Measurements from ENCODE around the gene GNRH2.
A peak's percentile ranks its signal among the peaks of the same experiment; 100 is the strongest.
"Not testable (repeated sequence)": the region's sequence is repeated elsewhere in the genome, so short reads cannot be mapped to it uniquely, and the experiment has no call there.

The GNRH2 gene

DNA sequence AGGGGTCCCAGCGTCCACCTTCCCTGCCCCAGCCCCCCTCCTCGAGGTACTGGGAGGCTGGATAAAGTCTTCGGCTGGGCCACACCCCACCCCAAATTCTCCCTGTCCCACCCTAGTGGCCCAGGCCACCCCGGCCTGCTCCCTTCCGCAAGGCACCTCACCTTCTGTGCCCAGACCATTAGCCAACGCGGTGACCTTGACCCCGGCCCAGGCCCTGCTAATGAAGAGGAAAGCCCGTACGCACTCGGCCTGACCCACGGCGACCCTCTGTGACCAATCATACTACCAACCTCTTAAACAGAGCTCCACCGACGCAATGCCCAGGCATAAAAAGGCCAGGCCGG is 27.8 kb downstream of the GNRH2 start:
- no peak overlapping the region for H2AK5ac ChIP-seq (ENCODE audit: low read length)
- H3K79me1 ChIP-seq (ENCODE audit: low read length), result no peaks in the 10 kb centered on the region
- H4K8ac ChIP-seq (ENCODE audit: low read depth, low read length), result no peak overlapping the region
- H4K12ac ChIP-seq (ENCODE audit: low read depth, low read length), result no peak overlapping the region
- no peak overlapping the region for H3K4me3 ChIP-seq (ENCODE audit: low read depth, low read length)
- no peak for DNase-seq
- WGBS (ENCODE audit: extremely low coverage, insufficient coverage, insufficient read length), result no CpG with 5 or more reads among the region's 16 CpGs
- H4K91ac ChIP-seq (ENCODE audit: low read depth, low read length), result no peak overlapping the region
- no peak overlapping the region for H3K4ac ChIP-seq (ENCODE audit: low read depth, low read length)
- H3K79me2 ChIP-seq (ENCODE audit: control insufficient read depth, insufficient read depth, low read length, poor library complexity), result no peaks in the 10 kb centered on the region
- H3K9me3 ChIP-seq (ENCODE audit: insufficient read depth, low read depth, low read length), result peaks cover 10% of the 10 kb centered on the region
- no peak overlapping the region for H3K14ac ChIP-seq (ENCODE audit: low read length)
- no peak overlapping the region for H2AFZ ChIP-seq (ENCODE audit: insufficient read depth, low read length, poor library complexity)
- H3K9ac ChIP-seq (ENCODE audit: low read length), result no peak overlapping the region
- H3K4me2 ChIP-seq (ENCODE audit: low read length), result no peak overlapping the region
- H3K18ac ChIP-seq (ENCODE audit: low read length), result no peak overlapping the region
- no peak overlapping the region for H2BK5ac ChIP-seq (ENCODE audit: low read depth, low read length, poor library complexity)
- peaks cover 19% of the 10 kb centered on the region for H3K27me3 ChIP-seq (ENCODE audit: insufficient read depth, low read length)
- no peak overlapping the region for H2BK120ac ChIP-seq (ENCODE audit: insufficient read depth, low read length, poor library complexity)
- no peak overlapping the region for H3K23ac ChIP-seq (ENCODE audit: low read length)
- H3K27ac ChIP-seq (ENCODE audit: low read depth, low read length), result no peak overlapping the region
- no peaks in the 10 kb centered on the region for H3K36me3 ChIP-seq (ENCODE audit: control insufficient read depth in 1 of 2, insufficient read depth in 2 of 2, low read length in 2 of 2)
- H2BK12ac ChIP-seq (ENCODE audit: low read length), result no peak overlapping the region
- H3K4me1 ChIP-seq (ENCODE audit: control insufficient read depth in 1 of 2, insufficient read depth in 2 of 2, low read length in 2 of 2), result peaks cover 0 to 3% of the 10 kb centered on the region in 2 experiments

GRCh38 chr20:3071610-3072529 is 28.4 kb downstream of the GNRH2 start, which contains the start of gene OXT:
TSS of gene OXT (plus strand) at chr20:3071620. CDS start at chr20:3071656, 36 bp downstream.
- H3K23ac ChIP-seq (ENCODE audit: low read length), result no peak within 1 kb of the TSS
- H3K14ac ChIP-seq (ENCODE audit: low read length), result no peak within 1 kb of the TSS
- no peaks in the 10 kb centered on the region for H3K79me2 ChIP-seq (ENCODE audit: control insufficient read depth, insufficient read depth, low read length, poor library complexity)
- peak within 1 kb of the TSS; percentile 21 for H3K4me3 ChIP-seq (ENCODE audit: low read depth, low read length)
- no peak for DNase-seq
- no CpG with 5 or more reads among the region's 95 CpGs for WGBS (ENCODE audit: extremely low coverage, insufficient coverage, insufficient read length)
- peak within 1 kb of the TSS; percentile 46 for H3K4me2 ChIP-seq (ENCODE audit: low read length)
- no peak within 1 kb of the TSS for H4K8ac ChIP-seq (ENCODE audit: low read depth, low read length)
- H3K27me3 ChIP-seq (ENCODE audit: insufficient read depth, low read length), result peaks cover 19% of the 10 kb centered on the region
- H4K12ac ChIP-seq (ENCODE audit: low read depth, low read length), result no peak within 1 kb of the TSS
- H2AK5ac ChIP-seq (ENCODE audit: low read length), result no peak within 1 kb of the TSS
- H2BK120ac ChIP-seq (ENCODE audit: insufficient read depth, low read length, poor library complexity), result no peak within 1 kb of the TSS
- H3K4me1 ChIP-seq (ENCODE audit: control insufficient read depth in 1 of 2, insufficient read depth in 2 of 2, low read length in 2 of 2), result peaks cover 0 to 3% of the 10 kb centered on the region in 2 experiments
- H2BK12ac ChIP-seq (ENCODE audit: low read length), result no peak within 1 kb of the TSS
- peaks cover 10% of the 10 kb centered on the region for H3K9me3 ChIP-seq (ENCODE audit: insufficient read depth, low read depth, low read length)
- H2AFZ ChIP-seq (ENCODE audit: insufficient read depth, low read length, poor library complexity), result peak within 1 kb of the TSS; percentile 28
- no peak within 1 kb of the TSS for H3K18ac ChIP-seq (ENCODE audit: low read length)
- no peak within 1 kb of the TSS for H3K4ac ChIP-seq (ENCODE audit: low read depth, low read length)
- no peak within 1 kb of the TSS for H3K9ac ChIP-seq (ENCODE audit: low read length)
- no peak within 1 kb of the TSS for H2BK5ac ChIP-seq (ENCODE audit: low read depth, low read length, poor library complexity)
- no peaks in the 10 kb centered on the region for H3K36me3 ChIP-seq (ENCODE audit: control insufficient read depth in 1 of 2, insufficient read depth in 2 of 2, low read length in 2 of 2)
- H3K79me1 ChIP-seq (ENCODE audit: low read length), result no peaks in the 10 kb centered on the region
- no peak within 1 kb of the TSS for H4K91ac ChIP-seq (ENCODE audit: low read depth, low read length)
- no peak within 1 kb of the TSS for H3K27ac ChIP-seq (ENCODE audit: low read depth, low read length)

- no peak overlapping the region for H3K14ac ChIP-seq (ENCODE audit: low read length)
- H3K4me1 ChIP-seq (ENCODE audit: control insufficient read depth in 1 of 2, insufficient read depth in 2 of 2, low read length in 2 of 2), result peaks cover 0 to 3% of the 10 kb centered on the region in 2 experiments
- H3K36me3 ChIP-seq (ENCODE audit: control insufficient read depth in 1 of 2, insufficient read depth in 2 of 2, low read length in 2 of 2), result no peaks in the 10 kb centered on the region
- no peak overlapping the region for H4K12ac ChIP-seq (ENCODE audit: low read depth, low read length)
- H3K23ac ChIP-seq (ENCODE audit: low read length), result no peak overlapping the region
- H2AFZ ChIP-seq (ENCODE audit: insufficient read depth, low read length, poor library complexity), result no peak overlapping the region
- no peak overlapping the region for H3K18ac ChIP-seq (ENCODE audit: low read length)
- H3K4me3 ChIP-seq (ENCODE audit: low read depth, low read length), result no peak overlapping the region
- no peak for DNase-seq
- no CpG with 5 or more reads among the region's 22 CpGs for WGBS (ENCODE audit: extremely low coverage, insufficient coverage, insufficient read length)
- no peak overlapping the region for H2BK12ac ChIP-seq (ENCODE audit: low read length)
- H3K27me3 ChIP-seq (ENCODE audit: insufficient read depth, low read length), result peaks cover 19% of the 10 kb centered on the region
- H2BK5ac ChIP-seq (ENCODE audit: low read depth, low read length, poor library complexity), result no peak overlapping the region
- H3K27ac ChIP-seq (ENCODE audit: low read depth, low read length), result no peak overlapping the region
- no peak overlapping the region for H3K4ac ChIP-seq (ENCODE audit: low read depth, low read length)
- H4K91ac ChIP-seq (ENCODE audit: low read depth, low read length), result no peak overlapping the region
- H3K9ac ChIP-seq (ENCODE audit: low read length), result no peak overlapping the region
- H2BK120ac ChIP-seq (ENCODE audit: insufficient read depth, low read length, poor library complexity), result no peak overlapping the region
- no peaks in the 10 kb centered on the region for H3K79me2 ChIP-seq (ENCODE audit: control insufficient read depth, insufficient read depth, low read length, poor library complexity)
- H2AK5ac ChIP-seq (ENCODE audit: low read length), result no peak overlapping the region
- peaks cover 10% of the 10 kb centered on the region for H3K9me3 ChIP-seq (ENCODE audit: insufficient read depth, low read depth, low read length)
- no peaks in the 10 kb centered on the region for H3K79me1 ChIP-seq (ENCODE audit: low read length)
- H3K4me2 ChIP-seq (ENCODE audit: low read length), result peak overlapping the region; percentile 46
- no peak overlapping the region for H4K8ac ChIP-seq (ENCODE audit: low read depth, low read length)
Observed at GRCh38 chr20:3072530-3073250, 29.3 kb downstream of the GNRH2 start.

DNA sequence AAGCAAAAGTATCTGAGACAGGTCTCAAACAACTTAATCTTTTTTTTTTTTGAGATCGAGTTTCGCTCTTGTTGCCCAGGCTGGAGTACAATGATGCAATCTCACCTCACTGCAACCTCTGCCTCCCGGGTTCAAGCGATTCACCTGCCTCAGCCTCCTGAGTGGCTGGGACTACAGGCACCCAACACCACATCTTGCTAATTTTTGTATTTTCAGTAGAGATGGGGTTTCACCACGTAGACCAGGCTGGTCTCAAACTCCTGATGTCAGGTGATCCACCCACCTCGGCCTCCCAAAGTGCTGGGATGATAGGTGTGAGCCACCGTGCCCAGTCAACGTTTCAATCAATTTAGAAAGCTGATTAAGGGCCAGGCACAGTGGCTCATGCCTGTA is 29.8 kb downstream of the GNRH2 start:
- H3K18ac ChIP-seq (ENCODE audit: low read length); H3K4me2 ChIP-seq (ENCODE audit: low read length); H3K36me3 ChIP-seq (ENCODE audit: control insufficient read depth in 1 of 2, insufficient read depth in 2 of 2, low read length in 2 of 2); H4K12ac ChIP-seq (ENCODE audit: low read depth, low read length); H3K27ac ChIP-seq (ENCODE audit: low read depth, low read length); H4K91ac ChIP-seq (ENCODE audit: low read depth, low read length); H3K4me3 ChIP-seq (ENCODE audit: low read depth, low read length); H3K9ac ChIP-seq (ENCODE audit: low read length); H3K4me1 ChIP-seq (ENCODE audit: control insufficient read depth in 1 of 2, insufficient read depth in 2 of 2, low read length in 2 of 2); H3K9me3 ChIP-seq (ENCODE audit: insufficient read depth, low read depth, low read length); H3K79me1 ChIP-seq (ENCODE audit: low read length); H2AFZ ChIP-seq (ENCODE audit: insufficient read depth, low read length, poor library complexity); H2BK120ac ChIP-seq (ENCODE audit: insufficient read depth, low read length, poor library complexity); H3K23ac ChIP-seq (ENCODE audit: low read length); H3K79me2 ChIP-seq (ENCODE audit: control insufficient read depth, insufficient read depth, low read length, poor library complexity); DNase-seq; H2AK5ac ChIP-seq (ENCODE audit: low read length); H3K4ac ChIP-seq (ENCODE audit: low read depth, low read length); H2BK5ac ChIP-seq (ENCODE audit: low read depth, low read length, poor library complexity); H3K14ac ChIP-seq (ENCODE audit: low read length); H2BK12ac ChIP-seq (ENCODE audit: low read length); H4K8ac ChIP-seq (ENCODE audit: low read depth, low read length): not testable (repeated sequence)
- no CpG with 5 or more reads among the region's 8 CpGs for WGBS (ENCODE audit: extremely low coverage, insufficient coverage, insufficient read length)
- H3K27me3 ChIP-seq (ENCODE audit: insufficient read depth, low read length), result peaks cover 19% of the 10 kb centered on the region
